Osteocyte (in vitro differentiated cells): Measurements from ENCODE around the gene GTSE1. TPM values are rescaled to one million over a fixed set of nuclear protein-coding genes. Genes with fewer than 3 reads are reported as not detected.

Source experiments
- DNase-seq: peaks from one replicate; pipeline ENCODE4 v3.0.0; 2021; ENCODE audit warnings: mixed read lengths; ENCODE audit not compliant: unreplicated experiment; ENCODE audit errors: extremely low spot score
- H3K27ac Mint-ChIP-seq: one replicate; pipeline ENCODE4 v1.8.0; 2021; ENCODE audit warnings: mild to moderate bottlenecking, mixed read lengths; ENCODE audit not compliant: unreplicated experiment
- H3K27me3 Mint-ChIP-seq: one replicate; pipeline ENCODE4 v1.8.0; 2021; ENCODE audit warnings: mixed read lengths; ENCODE audit not compliant: unreplicated experiment
- H3K36me3 Mint-ChIP-seq: one replicate; pipeline ENCODE4 v1.8.0; 2021; ENCODE audit warnings: mixed read lengths; ENCODE audit not compliant: unreplicated experiment
- H3K4me1 Mint-ChIP-seq: one replicate; pipeline ENCODE4 v1.8.0; 2021; ENCODE audit warnings: mixed read lengths; ENCODE audit not compliant: unreplicated experiment
- H3K4me3 Mint-ChIP-seq: one replicate; pipeline ENCODE4 v1.8.0; 2021; ENCODE audit warnings: mild to moderate bottlenecking, moderate library complexity, mixed read lengths; ENCODE audit not compliant: unreplicated experiment
- H3K9me3 Mint-ChIP-seq: one replicate; pipeline ENCODE4 v1.8.0; 2021; ENCODE audit warnings: mixed read lengths; ENCODE audit not compliant: unreplicated experiment
- total RNA-seq: library from RNA; stranded (reverse); gene quantifications from 2 replicates; pipeline ENCODE4 v1.2.1, GENCODE V29; 2021
- TF ChIP-seq, protein P1 (sequence below): fragments of 200-600 bp; sonication (generic); IDR thresholded peaks from 2 replicates; pipeline ENCODE4 v1.5.0; 2021; ENCODE audit warnings: antibody characterized with exemption, mild to moderate bottlenecking, moderate library complexity

Gene GTSE1
- total RNA-seq, 1 donor from 2014 or later = 9.4 TPM

DNA sequence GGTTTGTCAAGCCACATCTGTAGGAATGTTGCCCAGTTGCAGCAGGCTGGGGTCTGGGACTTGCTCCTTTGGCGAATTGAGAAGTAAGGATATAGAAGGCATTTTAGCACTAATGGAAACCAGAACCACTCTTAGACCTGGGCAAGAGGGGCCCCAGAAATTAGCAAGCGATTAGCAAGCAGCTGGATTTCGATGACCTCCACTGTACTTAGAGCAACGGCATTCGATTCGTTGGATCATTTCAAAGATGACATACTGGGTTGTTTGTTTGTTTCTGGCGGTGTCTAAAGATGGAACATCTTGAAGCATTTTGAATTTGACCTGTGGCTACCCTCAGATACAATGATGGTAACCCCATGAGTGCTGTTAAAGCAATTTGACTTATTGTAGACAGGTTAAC, 45.4 kb upstream of the GTSE1 start:
- Mint-ChIP-seq H3K4me1 (peaks cover 18% of the 10 kb centered on the region), H3K27ac (no peak overlapping the region), H3K36me3 (no peaks in the 10 kb centered on the region), H3K9me3 (no peaks in the 10 kb centered on the region), H3K4me3 (peak overlapping the region; percentile 77), H3K27me3 (no peaks in the 10 kb centered on the region)
- TF ChIP-seq, protein P1, sequence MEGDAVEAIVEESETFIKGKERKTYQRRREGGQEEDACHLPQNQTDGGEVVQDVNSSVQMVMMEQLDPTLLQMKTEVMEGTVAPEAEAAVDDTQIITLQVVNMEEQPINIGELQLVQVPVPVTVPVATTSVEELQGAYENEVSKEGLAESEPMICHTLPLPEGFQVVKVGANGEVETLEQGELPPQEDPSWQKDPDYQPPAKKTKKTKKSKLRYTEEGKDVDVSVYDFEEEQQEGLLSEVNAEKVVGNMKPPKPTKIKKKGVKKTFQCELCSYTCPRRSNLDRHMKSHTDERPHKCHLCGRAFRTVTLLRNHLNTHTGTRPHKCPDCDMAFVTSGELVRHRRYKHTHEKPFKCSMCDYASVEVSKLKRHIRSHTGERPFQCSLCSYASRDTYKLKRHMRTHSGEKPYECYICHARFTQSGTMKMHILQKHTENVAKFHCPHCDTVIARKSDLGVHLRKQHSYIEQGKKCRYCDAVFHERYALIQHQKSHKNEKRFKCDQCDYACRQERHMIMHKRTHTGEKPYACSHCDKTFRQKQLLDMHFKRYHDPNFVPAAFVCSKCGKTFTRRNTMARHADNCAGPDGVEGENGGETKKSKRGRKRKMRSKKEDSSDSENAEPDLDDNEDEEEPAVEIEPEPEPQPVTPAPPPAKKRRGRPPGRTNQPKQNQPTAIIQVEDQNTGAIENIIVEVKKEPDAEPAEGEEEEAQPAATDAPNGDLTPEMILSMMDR = no peak
- no peak for DNase-seq

- Mint-ChIP-seq H3K9me3 (no peaks in the 10 kb centered on the region), H3K4me3 (peak overlapping the region; percentile 77), H3K4me1 (peaks cover 16% of the 10 kb centered on the region), H3K27me3 (no peaks in the 10 kb centered on the region), H3K36me3 (no peaks in the 10 kb centered on the region), H3K27ac (no peak overlapping the region)
- DNase-seq = no peak
- TF ChIP-seq, protein P1 = no peak
Observed at GRCh38 chr22:46251816-46252380, 44.8 kb upstream of the GTSE1 start.

DNA sequence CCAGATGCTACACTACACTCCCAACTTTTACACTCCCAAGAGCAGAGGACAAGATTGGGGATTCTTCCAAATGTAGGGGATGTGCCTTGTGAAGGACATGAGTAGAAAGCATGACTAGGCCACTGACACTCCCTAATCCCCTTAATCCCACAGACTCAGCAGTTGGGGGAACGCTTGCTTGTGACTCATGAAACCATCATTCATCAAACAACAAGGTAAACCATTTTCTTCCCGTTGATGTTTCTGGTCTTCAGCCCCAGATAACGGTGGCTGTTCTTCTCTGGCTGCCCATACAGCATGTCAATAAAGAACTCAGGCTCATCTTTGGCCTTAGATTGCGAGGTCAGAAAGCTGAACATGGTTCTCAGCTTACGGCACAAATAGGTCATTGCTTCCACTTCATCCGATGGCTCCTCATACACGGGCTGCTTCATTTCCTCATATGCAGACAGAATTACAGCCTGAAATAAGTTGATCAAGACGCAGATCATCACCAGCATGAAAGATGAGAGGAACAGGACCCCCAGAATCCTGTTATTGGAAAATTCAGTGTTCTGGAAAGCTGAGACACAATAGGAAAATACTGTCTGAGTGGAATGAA, 40.2 kb upstream of the GTSE1 start:
- H3K27ac Mint-ChIP-seq = no peak overlapping the region
- H3K4me3 Mint-ChIP-seq = no peak overlapping the region
- TF ChIP-seq, protein P1 = no peak
- H3K9me3 Mint-ChIP-seq = peaks cover 13% of the 10 kb centered on the region
- H3K27me3 Mint-ChIP-seq = peaks cover 26% of the 10 kb centered on the region
- peaks cover 4% of the 10 kb centered on the region for H3K4me1 Mint-ChIP-seq
- H3K36me3 Mint-ChIP-seq = no peaks in the 10 kb centered on the region
- DNase-seq = no peak

DNA sequence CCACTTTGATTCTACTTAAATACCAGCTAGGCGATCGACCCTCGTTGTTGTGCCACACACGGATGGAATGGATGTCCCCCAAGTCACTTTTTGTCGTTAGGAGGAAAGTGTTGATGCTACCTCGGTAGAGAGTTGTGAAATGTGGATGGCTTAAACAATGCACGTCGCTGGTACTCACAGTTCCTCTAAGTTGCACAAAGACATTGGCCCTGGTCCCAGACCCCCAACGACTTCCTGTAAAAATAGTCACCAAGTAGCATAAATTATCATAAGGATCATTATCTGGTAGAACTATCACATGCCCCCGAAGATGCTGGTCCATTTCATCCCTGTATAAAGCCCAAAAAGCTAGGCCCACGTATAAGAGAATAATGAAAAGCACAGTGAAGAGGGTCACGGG, 37.3 kb upstream of the GTSE1 start:
- TF ChIP-seq, protein P1 = no peak
- Mint-ChIP-seq H3K4me3 (no peak overlapping the region), H3K27me3 (peaks cover 35% of the 10 kb centered on the region), H3K27ac (no peak overlapping the region), H3K4me1 (no peaks in the 10 kb centered on the region), H3K9me3 (peaks cover 13% of the 10 kb centered on the region), H3K36me3 (no peaks in the 10 kb centered on the region)
- no peak for DNase-seq

DNA sequence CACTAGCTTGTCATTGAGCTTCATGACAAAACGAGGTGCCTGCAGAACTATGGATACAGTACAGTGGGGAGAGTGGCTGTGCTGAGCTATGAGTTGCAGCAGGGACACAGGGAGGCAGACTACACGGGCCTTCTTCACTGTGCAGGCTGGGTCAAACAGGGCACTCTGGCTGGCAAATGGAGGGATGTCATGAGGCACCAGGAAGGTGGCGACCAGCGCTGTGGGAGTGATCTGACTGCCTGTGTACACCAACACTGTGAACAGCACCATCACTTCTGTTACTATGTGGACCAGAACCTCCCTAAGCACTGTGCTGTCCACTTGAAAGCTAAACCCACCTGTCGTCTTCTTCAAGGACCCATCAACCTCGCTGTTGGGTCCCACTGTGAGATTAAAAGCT, 36.6 kb upstream of the GTSE1 start:
- H3K27me3 Mint-ChIP-seq = peaks cover 35% of the 10 kb centered on the region
- H3K27ac Mint-ChIP-seq = no peak overlapping the region

More for the DNA sequence above, 36.6 kb upstream of the GTSE1 start:
- H3K9me3 Mint-ChIP-seq = peaks cover 13% of the 10 kb centered on the region
- TF ChIP-seq, protein P1 = no peak
- no peaks in the 10 kb centered on the region for H3K4me1 Mint-ChIP-seq
- no peak overlapping the region for H3K4me3 Mint-ChIP-seq
- no peaks in the 10 kb centered on the region for H3K36me3 Mint-ChIP-seq
- DNase-seq = no peak
